ENCODE results near the gene TAAR6.
A peak's percentile ranks its signal among the peaks of the same experiment; 100 is the strongest.

The TAAR6 gene, protein sequence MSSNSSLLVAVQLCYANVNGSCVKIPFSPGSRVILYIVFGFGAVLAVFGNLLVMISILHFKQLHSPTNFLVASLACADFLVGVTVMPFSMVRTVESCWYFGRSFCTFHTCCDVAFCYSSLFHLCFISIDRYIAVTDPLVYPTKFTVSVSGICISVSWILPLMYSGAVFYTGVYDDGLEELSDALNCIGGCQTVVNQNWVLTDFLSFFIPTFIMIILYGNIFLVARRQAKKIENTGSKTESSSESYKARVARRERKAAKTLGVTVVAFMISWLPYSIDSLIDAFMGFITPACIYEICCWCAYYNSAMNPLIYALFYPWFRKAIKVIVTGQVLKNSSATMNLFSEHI

DNA sequence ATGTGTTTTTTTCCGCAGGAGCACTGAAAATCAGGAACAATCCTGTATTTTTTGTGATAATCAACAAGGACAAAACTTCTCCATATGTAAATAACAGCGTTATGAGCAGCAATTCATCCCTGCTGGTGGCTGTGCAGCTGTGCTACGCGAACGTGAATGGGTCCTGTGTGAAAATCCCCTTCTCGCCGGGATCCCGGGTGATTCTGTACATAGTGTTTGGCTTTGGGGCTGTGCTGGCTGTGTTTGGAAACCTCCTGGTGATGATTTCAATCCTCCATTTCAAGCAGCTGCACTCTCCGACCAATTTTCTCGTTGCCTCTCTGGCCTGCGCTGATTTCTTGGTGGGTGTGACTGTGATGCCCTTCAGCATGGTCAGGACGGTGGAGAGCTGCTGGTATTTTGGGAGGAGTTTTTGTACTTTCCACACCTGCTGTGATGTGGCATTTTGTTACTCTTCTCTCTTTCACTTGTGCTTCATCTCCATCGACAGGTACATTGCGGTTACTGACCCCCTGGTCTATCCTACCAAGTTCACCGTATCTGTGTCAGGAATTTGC lies at the start of gene TAAR6:
TSS of gene TAAR6 (plus strand) at position 102 of the 557 bp plus-strand sequence. CDS start at position 102, 0 bp downstream.
- TF ChIP-seq, protein P1, sequence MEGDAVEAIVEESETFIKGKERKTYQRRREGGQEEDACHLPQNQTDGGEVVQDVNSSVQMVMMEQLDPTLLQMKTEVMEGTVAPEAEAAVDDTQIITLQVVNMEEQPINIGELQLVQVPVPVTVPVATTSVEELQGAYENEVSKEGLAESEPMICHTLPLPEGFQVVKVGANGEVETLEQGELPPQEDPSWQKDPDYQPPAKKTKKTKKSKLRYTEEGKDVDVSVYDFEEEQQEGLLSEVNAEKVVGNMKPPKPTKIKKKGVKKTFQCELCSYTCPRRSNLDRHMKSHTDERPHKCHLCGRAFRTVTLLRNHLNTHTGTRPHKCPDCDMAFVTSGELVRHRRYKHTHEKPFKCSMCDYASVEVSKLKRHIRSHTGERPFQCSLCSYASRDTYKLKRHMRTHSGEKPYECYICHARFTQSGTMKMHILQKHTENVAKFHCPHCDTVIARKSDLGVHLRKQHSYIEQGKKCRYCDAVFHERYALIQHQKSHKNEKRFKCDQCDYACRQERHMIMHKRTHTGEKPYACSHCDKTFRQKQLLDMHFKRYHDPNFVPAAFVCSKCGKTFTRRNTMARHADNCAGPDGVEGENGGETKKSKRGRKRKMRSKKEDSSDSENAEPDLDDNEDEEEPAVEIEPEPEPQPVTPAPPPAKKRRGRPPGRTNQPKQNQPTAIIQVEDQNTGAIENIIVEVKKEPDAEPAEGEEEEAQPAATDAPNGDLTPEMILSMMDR (IDR thresholded peaks at IDR 0.05; ENCODE audit: low read depth, low read length): no peak
- TF ChIP-seq, protein P2, sequence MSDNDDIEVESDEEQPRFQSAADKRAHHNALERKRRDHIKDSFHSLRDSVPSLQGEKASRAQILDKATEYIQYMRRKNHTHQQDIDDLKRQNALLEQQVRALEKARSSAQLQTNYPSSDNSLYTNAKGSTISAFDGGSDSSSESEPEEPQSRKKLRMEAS (IDR thresholded peaks at IDR 0.05; ENCODE audit: low read depth, low read length): no peak
- no peak for TF ChIP-seq MYC (IDR thresholded peaks at IDR 0.05; ENCODE audit: low read depth, low read length)
- TF ChIP-seq POLR2A (IDR thresholded peaks at IDR 0.05; ENCODE audit: extremely low read depth, insufficient read length): no peak
- no peak within 1 kb of the TSS for H3K4me3 ChIP-seq (ENCODE audit: low read depth, low read length)
- DNase-seq (ENCODE audit: low read depth): no peak

DNA sequence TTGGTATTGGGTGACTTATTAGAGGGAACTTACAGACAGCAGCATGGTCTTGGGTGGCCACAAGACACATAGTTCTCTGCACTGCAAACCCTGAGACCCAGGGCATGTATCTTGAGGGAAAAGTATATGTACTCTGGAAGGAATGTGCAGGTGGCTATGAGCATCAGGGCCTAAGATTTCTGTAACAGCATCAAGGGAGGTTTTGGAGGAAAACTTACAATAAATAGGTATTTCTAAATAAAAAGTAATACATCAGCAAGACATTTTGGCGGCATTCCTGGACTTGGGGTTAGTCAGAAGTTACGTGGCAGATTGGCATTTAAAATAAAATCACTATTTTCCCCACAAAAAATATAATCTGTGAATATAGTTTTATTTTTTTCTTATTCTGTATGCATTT lies 49.2 kb upstream of the TAAR6 start:
- TF ChIP-seq POLR2A (IDR thresholded peaks at IDR 0.05; ENCODE audit: extremely low read depth, insufficient read length) (no peak), MYC (IDR thresholded peaks at IDR 0.05; ENCODE audit: low read depth, low read length) (no peak)
- TF ChIP-seq, protein P2 (IDR thresholded peaks at IDR 0.05; ENCODE audit: low read depth, low read length): no peak
- H3K4me3 ChIP-seq (ENCODE audit: low read depth, low read length): no peak overlapping the region
- no peak for DNase-seq (ENCODE audit: low read depth)

DNA sequence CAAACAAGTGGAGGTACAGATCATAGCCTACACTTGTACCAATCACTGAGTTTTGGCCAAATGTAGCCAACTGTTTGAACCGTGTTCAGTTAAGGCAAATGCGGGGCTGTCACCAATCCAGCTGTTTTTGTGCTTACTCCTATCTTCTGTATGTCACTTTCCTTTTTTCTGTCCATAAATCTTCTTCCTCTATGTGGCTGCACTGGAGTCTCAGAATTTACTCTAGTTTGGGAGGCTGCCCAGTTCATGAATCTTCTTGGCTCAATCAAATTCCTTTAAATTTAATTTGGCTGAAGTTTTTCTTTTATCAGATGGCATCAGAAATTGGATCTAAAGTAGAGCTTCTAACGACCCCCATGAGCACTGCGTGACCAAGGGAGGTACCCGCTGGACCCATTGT lies 45.5 kb upstream of the TAAR6 start:
- H3K4me3 ChIP-seq (ENCODE audit: low read depth, low read length): no peak overlapping the region
- no peak for DNase-seq (ENCODE audit: low read depth)
- TF ChIP-seq, protein P2 (IDR thresholded peaks at IDR 0.05; ENCODE audit: low read depth, low read length): no peak
- TF ChIP-seq, protein P1 (IDR thresholded peaks at IDR 0.05; ENCODE audit: low read depth, low read length): no peak
- TF ChIP-seq MYC (IDR thresholded peaks at IDR 0.05; ENCODE audit: low read depth, low read length): no peak
- no peak for TF ChIP-seq POLR2A (IDR thresholded peaks at IDR 0.05; ENCODE audit: extremely low read depth, insufficient read length)

DNA sequence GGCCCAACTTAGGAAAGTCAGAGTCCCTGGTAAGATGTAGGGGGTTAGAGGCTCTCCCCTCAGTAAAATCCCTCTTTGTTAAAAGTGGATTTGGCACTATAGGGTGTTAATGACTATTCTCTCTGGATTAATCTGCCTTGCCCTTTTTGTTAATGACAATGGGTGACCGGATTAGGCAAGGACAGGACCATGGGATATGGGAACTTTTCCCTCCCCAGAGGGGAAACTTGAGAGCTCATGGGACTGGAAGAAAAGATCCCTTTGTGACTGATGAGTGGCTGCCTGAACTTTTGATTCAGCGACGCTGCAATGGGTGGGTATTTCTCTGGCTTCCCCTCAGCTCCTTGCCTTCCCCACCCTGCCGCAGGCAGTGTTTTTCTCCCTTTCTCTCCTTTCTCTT lies 44.3 kb upstream of the TAAR6 start:
- DNase-seq (ENCODE audit: low read depth): no peak
- TF ChIP-seq, protein P1 (IDR thresholded peaks at IDR 0.05; ENCODE audit: low read depth, low read length): no peak
- TF ChIP-seq, protein P2 (IDR thresholded peaks at IDR 0.05; ENCODE audit: low read depth, low read length): no peak
- TF ChIP-seq POLR2A (IDR thresholded peaks at IDR 0.05; ENCODE audit: extremely low read depth, insufficient read length) (no peak), MYC (IDR thresholded peaks at IDR 0.05; ENCODE audit: low read depth, low read length) (no peak)
- H3K4me3 ChIP-seq (ENCODE audit: low read depth, low read length): no peak overlapping the region

DNA sequence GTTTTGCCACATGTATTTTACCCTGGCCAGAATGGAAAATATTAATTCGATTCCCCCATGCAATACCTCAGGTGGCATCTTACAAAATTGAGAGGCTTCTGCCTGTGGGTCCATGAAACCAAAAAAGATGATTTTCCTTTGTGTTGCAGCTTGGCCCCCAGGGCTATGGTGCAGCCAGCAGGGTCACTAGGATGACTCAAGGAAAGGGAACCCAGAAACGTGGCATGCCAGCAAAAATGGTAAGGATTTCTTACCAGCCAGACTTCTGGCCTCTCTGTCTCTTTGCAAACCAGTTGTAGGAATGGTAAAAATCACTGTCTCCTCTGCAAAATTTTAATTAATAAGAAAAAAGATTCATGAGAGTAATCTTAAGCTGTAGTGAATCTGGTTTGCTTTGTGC lies 43.7 kb upstream of the TAAR6 start:
- H3K4me3 ChIP-seq (ENCODE audit: low read depth, low read length): no peak overlapping the region
- DNase-seq (ENCODE audit: low read depth): no peak
- TF ChIP-seq MYC (IDR thresholded peaks at IDR 0.05; ENCODE audit: low read depth, low read length): no peak
- TF ChIP-seq, protein P1 (IDR thresholded peaks at IDR 0.05; ENCODE audit: low read depth, low read length): no peak
- TF ChIP-seq, protein P2 (IDR thresholded peaks at IDR 0.05; ENCODE audit: low read depth, low read length): no peak
- no peak for TF ChIP-seq POLR2A (IDR thresholded peaks at IDR 0.05; ENCODE audit: extremely low read depth, insufficient read length)

DNA sequence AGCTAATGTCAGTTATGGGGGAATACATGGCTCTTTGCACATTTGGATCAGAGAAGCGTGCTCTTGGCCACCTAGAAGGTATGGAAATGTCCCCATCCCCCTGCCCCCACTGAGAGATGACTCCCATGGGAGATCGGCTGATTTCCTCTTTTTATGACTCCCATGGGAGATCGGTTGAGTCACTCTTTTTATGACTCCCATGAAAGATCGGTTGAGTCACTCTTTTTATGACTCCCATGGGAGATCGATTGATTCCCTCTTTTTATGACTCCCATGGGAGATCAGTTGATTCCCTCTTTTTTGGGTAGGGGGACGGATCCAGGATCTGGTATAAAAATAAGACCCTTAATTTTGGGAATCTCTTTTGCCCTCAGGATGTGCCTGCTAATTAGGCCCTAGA lies 42.3 kb upstream of the TAAR6 start:
- TF ChIP-seq MYC (IDR thresholded peaks at IDR 0.05; ENCODE audit: low read depth, low read length): no peak
- TF ChIP-seq, protein P2 (IDR thresholded peaks at IDR 0.05; ENCODE audit: low read depth, low read length): no peak
- TF ChIP-seq POLR2A (IDR thresholded peaks at IDR 0.05; ENCODE audit: extremely low read depth, insufficient read length): no peak
- TF ChIP-seq, protein P1 (IDR thresholded peaks at IDR 0.05; ENCODE audit: low read depth, low read length): no peak
- peak; percentile 68 for DNase-seq (ENCODE audit: low read depth)
- no peak overlapping the region for H3K4me3 ChIP-seq (ENCODE audit: low read depth, low read length)

All from NB4 (cell line).